ENCODE measurements around the gene THBS4.

THBS4 gene

GRCh38 chr5:80061547-80061946, 26.4 kb downstream of the THBS4 start:
- ChIA-PET CTCF (no interaction called here), POLR2A (ENCODE audit: low non-redundant PET) (no interaction called here)
- TF ChIP-seq, protein P1, sequence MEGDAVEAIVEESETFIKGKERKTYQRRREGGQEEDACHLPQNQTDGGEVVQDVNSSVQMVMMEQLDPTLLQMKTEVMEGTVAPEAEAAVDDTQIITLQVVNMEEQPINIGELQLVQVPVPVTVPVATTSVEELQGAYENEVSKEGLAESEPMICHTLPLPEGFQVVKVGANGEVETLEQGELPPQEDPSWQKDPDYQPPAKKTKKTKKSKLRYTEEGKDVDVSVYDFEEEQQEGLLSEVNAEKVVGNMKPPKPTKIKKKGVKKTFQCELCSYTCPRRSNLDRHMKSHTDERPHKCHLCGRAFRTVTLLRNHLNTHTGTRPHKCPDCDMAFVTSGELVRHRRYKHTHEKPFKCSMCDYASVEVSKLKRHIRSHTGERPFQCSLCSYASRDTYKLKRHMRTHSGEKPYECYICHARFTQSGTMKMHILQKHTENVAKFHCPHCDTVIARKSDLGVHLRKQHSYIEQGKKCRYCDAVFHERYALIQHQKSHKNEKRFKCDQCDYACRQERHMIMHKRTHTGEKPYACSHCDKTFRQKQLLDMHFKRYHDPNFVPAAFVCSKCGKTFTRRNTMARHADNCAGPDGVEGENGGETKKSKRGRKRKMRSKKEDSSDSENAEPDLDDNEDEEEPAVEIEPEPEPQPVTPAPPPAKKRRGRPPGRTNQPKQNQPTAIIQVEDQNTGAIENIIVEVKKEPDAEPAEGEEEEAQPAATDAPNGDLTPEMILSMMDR (conservative IDR thresholded peaks at IDR 0.05; ENCODE audit: low read depth) = no peak
- no peak for DNase-seq (ENCODE audit: low spot score)
- H3K27ac ChIP-seq = no peak overlapping the region

DNA sequence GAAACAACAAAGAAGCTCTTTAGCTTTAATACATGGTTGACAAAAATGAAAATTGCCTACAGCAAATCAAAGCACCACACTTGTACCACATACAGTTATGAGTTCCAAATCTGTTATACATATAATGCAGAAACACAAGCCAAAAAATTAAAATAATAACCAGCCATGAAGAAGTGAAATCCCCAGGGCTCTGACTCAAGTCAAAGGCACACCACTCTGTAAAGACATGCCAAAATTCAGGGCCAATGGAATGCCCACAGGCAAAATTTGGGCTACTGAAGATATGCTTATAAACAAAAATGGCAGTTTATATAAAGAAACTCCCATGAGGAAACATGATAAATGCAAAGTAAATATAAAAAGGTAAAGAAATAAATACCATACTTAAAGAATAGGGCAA, 29.0 kb downstream of the THBS4 start:
- ChIA-PET CTCF (interaction anchor here (1.7 kb wide), 1 partner anchor 19 kb away, joined by 6 read pairs; no protein-coding TSS in a partner anchor), POLR2A (ENCODE audit: low non-redundant PET) (no interaction called here)
- H3K27ac ChIP-seq = no peak overlapping the region
- DNase-seq (ENCODE audit: low spot score) = no peak
- TF ChIP-seq, protein P1 (conservative IDR thresholded peaks at IDR 0.05; ENCODE audit: low read depth) = no peak

- ChIA-PET CTCF (no interaction called here), POLR2A (ENCODE audit: low non-redundant PET) (no interaction called here)
- no peak for DNase-seq (ENCODE audit: low spot score)
- H3K27ac ChIP-seq = no peak overlapping the region
- TF ChIP-seq, protein P1 (conservative IDR thresholded peaks at IDR 0.05; ENCODE audit: low read depth) = no peak
Observed at GRCh38 chr5:80067016-80067415, 31.9 kb downstream of the THBS4 start.

- ChIA-PET POLR2A (ENCODE audit: low non-redundant PET) (no interaction called here), CTCF (no interaction called here)
- TF ChIP-seq, protein P1 (conservative IDR thresholded peaks at IDR 0.05; ENCODE audit: low read depth) = no peak
- no peak overlapping the region for H3K27ac ChIP-seq
- no peak for DNase-seq (ENCODE audit: low spot score)
Observed at GRCh38 chr5:80067531-80068245, 32.5 kb downstream of the THBS4 start.

GRCh38 chr5:80068246-80068636, 33.1 kb downstream of the THBS4 start:
- ChIA-PET POLR2A (ENCODE audit: low non-redundant PET) (no interaction called here), CTCF (interaction anchor here (2.2 kb wide), 1 partner anchor 15 kb away, joined by 7 read pairs; no protein-coding TSS in a partner anchor)
- DNase-seq (ENCODE audit: low spot score) = no peak
- no peak overlapping the region for H3K27ac ChIP-seq
- TF ChIP-seq, protein P1 (conservative IDR thresholded peaks at IDR 0.05; ENCODE audit: low read depth) = no peak

DNA sequence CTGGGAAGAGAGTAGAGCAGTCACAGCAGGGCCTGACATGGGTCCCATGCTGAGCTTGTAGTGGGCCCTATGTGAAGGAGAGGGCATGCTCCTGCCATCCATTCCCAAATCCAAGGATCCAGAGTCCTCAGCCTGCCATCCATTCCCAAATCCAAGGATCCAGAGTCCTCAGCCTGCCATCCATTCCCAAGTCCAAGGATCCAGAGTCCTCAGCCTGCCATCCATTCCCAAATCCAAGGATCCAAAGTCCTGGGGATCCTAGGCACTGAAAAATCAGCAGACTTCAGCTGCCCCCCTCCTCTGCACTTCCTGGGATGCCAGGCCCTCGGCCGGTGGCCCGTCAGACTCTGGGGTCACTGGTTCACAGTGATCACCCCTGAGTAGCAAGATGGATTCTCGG, 33.6 kb downstream of the THBS4 start:
- TF ChIP-seq, protein P1 (conservative IDR thresholded peaks at IDR 0.05; ENCODE audit: low read depth) = no peak
- POLR2A ChIA-PET (ENCODE audit: low non-redundant PET) = no interaction called here
- no peak for DNase-seq (ENCODE audit: low spot score)
- CTCF ChIA-PET = interaction anchor here (2.2 kb wide), 1 partner anchor 15 kb away, joined by 7 read pairs; no protein-coding TSS in a partner anchor
- H3K27ac ChIP-seq = no peak overlapping the region

All from RWPE1 (cell line).